Activated CD8-positive, alpha-beta memory T cell treated with anti-CD3 and anti-CD28 coated beads, Interleukin-2, amount 10 ng/mL, durations not matched to agents 7 days and 5 days (primary cell): ENCODE results near the gene KRT3. TPM values are rescaled to one million over a fixed set of nuclear protein-coding genes. Genes with fewer than 3 reads are reported as not detected.

Source experiments
- ATAC-seq: fragments of 150-1000 bp; cut with Tn5 transposase; one replicate; pipeline ENCODE4 v1.10.0; 2021; ENCODE audit warnings: moderate library complexity
- CTCF ChIA-PET: fragments of 350-600 bp; sonication (Branson Sonifier 250); formaldehyde crosslinking; loops from one replicate; lab custom pipeline; 2021; ENCODE audit warnings: antibody characterized with exemption; lab: Charles Lee
- DNase-seq: peaks from one replicate; pipeline ENCODE4 v3.0.0-alpha.2; 2020
- H3K27ac Mint-ChIP-seq: one replicate; pipeline ENCODE4 v1.8.0; 2021; ENCODE audit warnings: mild to moderate bottlenecking, mixed read lengths
- H3K27me3 Mint-ChIP-seq: one replicate; pipeline ENCODE4 v1.8.0; 2021; ENCODE audit warnings: mixed read lengths
- H3K36me3 Mint-ChIP-seq: one replicate; pipeline ENCODE4 v1.8.0; 2021; ENCODE audit warnings: mild to moderate bottlenecking, mixed read lengths
- H3K4me1 Mint-ChIP-seq: one replicate; pipeline ENCODE4 v1.8.0; 2021; ENCODE audit warnings: mixed read lengths
- H3K4me3 Mint-ChIP-seq: one replicate; pipeline ENCODE4 v1.8.0; 2021; ENCODE audit warnings: mild to moderate bottlenecking, moderate library complexity, mixed read lengths
- H3K9me3 Mint-ChIP-seq: one replicate; pipeline ENCODE4 v1.8.0; 2022; ENCODE audit warnings: low read depth, mixed read lengths
- total RNA-seq, 2 experiments: library from RNA; stranded (reverse); gene quantifications; one replicate each; pipeline ENCODE4 v1.2.3, GENCODE V29; 2021

Gene KRT3
- total RNA-seq, 2 experiments from 2014 or later, result not detected

DNA sequence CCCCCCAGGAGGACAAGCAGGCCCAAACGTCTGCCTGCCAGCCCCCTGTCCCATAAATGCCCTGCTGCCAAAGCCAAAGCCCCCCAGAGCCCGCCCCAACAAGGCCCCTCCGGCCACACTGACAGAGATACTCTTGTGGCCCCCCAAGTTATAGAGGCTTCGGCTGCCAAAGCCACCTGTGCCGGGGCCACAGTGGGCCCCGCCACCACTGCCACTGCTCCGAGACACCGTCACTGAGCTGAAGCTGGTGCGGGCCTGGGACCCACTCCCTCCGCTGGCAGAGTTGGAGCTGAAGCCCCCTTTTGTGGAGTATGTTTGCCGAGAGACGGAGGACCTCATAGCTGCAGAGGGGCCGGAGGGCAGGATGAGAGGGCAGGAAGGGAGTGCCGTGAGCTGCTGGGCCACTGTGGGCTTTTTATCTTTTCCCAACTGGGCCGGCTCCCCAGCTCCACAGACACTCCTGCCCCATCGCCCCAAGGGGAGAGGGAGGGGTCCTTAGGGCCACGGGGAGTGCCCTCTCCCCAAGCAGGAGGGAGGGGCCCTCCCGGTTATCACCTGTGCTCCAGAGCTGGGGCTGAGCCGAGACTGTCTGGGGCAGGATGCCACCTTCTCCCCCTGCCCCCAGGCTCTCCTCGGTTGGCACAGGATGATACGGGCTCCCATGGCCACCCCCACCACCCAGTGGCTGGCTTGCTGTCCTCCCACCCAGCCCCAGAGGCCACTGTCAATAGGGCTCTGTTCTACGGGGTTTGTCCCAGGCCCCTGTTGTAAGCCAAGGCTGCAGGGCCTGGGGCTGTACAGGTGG, 38.2 kb upstream of the KRT3 start, which contains the start of gene KRT79:
Gene KRT79, minus strand, starts transcription at position 390 of the 805 bp plus-strand sequence. Its CDS starts 51 bp downstream, at position 339.
- no peak within 1 kb of the TSS for H3K27ac Mint-ChIP-seq
- DNase-seq, result no peak
- H3K36me3 Mint-ChIP-seq, result no peaks in the 10 kb centered on the region
- H3K9me3 Mint-ChIP-seq, result no peaks in the 10 kb centered on the region
- H3K4me1 Mint-ChIP-seq, result peaks cover 27% of the 10 kb centered on the region
- H3K4me3 Mint-ChIP-seq, result no peak within 1 kb of the TSS
- CTCF ChIA-PET, result interaction anchor here (1.5 kb wide), 1 partner anchor 31 kb away, joined by 3 read pairs; no protein-coding TSS in a partner anchor
- no peak for ATAC-seq
- peaks cover 9% of the 10 kb centered on the region for H3K27me3 Mint-ChIP-seq

DNA sequence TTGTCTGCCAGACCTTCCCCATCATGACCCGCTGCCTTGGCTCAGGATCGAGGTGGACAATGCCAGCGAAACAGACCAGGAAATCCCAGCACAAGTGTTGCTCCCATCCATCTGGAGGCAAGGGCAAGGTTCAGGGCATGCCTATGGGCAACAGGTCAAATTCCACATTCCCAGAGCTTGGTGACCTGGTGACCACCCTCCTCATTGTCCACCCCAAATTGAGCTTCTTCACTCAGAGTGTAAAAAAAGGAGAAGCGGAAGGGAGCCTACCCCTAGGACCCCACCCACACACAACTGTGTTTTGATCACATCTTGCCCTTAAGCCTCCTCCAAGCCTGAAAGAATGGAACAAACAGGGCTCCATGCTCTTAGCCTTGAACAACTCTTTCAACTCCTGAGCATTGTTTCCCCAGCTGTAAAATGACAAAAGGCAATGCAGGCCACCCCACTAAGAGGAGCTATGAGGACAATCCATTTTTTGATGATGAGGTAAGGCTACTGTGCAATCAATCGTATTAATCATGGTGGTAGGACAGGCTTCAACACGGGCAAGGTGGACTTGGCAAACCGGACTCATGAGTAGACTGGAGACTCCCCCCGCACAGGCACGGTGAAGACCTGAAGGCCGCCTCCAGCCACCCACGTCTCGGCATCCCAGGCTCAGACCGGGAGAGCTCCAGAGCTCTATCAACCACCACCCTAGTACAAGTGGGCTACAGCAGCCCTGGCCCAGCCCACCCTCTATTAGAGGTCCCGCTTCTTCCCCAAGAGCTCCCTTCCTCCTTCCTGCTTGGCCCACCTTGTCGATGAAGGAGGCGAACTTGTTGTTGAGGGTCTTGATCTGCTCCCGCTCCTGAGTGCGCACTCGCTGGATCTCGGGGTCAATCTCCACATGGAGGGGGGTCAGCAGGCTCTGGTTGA, 37.3 kb upstream of the KRT3 start:
- ATAC-seq (no peak), DNase-seq (no peak)
- H3K27ac Mint-ChIP-seq, result no peak overlapping the region
- no peaks in the 10 kb centered on the region for H3K36me3 Mint-ChIP-seq
- no peaks in the 10 kb centered on the region for H3K9me3 Mint-ChIP-seq
- peaks cover 24% of the 10 kb centered on the region for H3K4me1 Mint-ChIP-seq
- CTCF ChIA-PET, result interaction anchor here (0.8 to 1.2 kb wide), 2 partner anchors 33 to 47 kb away, joined by 3 read pairs; no protein-coding TSS in a partner anchor
- H3K4me3 Mint-ChIP-seq, result no peak overlapping the region
- peaks cover 7% of the 10 kb centered on the region for H3K27me3 Mint-ChIP-seq

DNA sequence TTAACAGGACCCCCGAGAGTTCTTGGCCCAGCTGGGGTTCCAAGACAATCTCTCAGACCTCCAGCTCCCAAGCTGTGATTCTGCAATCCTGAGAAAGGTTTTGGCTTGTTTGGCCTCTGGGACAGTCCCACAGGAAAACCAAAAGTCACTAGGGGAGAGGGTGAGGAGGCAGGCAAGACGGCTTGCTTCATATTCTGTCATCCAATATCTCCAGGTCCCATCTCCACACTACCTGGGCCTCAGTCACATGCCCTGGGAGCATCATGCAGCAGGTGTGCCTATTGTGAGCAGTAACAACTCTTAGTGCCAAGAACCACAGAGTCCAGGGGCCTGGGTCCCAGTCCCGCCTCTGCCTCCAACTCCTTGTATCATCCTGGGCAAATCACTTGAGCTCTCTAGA, 36.5 kb upstream of the KRT3 start:
- CTCF ChIA-PET, result interaction anchor here (0.8 to 1.2 kb wide), 2 partner anchors 33 to 48 kb away, joined by 3 read pairs; no protein-coding TSS in a partner anchor
- Mint-ChIP-seq H3K4me3 (no peak overlapping the region), H3K9me3 (no peaks in the 10 kb centered on the region), H3K4me1 (peaks cover 23% of the 10 kb centered on the region), H3K36me3 (no peaks in the 10 kb centered on the region), H3K27ac (no peak overlapping the region), H3K27me3 (peaks cover 4% of the 10 kb centered on the region)
- no peak for DNase-seq
- no peak for ATAC-seq

DNA sequence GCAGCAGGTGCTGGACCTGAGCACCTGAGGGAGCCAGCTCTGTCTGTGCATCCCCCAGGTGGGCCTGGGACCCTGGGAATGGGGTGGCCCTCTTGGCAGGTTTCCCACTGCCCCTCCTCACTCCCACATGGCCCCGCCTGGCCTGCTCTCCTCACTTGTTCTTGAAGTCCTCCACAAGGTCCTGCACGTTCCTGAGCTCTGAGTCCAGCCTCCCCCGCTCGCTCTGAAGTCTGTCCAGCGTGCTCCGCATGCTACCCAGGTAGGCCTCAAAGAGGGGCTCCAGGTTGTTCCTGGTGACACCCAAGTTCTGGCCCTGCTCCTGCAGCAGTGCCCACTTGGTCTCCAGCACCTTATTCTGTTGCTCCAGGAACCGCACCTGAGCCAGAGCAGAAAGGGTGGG, 35.3 kb upstream of the KRT3 start:
- Mint-ChIP-seq H3K27me3 (peaks cover 4% of the 10 kb centered on the region), H3K9me3 (no peaks in the 10 kb centered on the region), H3K27ac (no peak overlapping the region), H3K4me1 (peaks cover 11% of the 10 kb centered on the region), H3K4me3 (no peak overlapping the region), H3K36me3 (no peaks in the 10 kb centered on the region)
- CTCF ChIA-PET, result interaction anchor here (1.4 kb wide), 1 partner anchor 49 kb away, joined by 5 read pairs; no protein-coding TSS in a partner anchor
- DNase-seq (no peak), ATAC-seq (no peak)

DNA sequence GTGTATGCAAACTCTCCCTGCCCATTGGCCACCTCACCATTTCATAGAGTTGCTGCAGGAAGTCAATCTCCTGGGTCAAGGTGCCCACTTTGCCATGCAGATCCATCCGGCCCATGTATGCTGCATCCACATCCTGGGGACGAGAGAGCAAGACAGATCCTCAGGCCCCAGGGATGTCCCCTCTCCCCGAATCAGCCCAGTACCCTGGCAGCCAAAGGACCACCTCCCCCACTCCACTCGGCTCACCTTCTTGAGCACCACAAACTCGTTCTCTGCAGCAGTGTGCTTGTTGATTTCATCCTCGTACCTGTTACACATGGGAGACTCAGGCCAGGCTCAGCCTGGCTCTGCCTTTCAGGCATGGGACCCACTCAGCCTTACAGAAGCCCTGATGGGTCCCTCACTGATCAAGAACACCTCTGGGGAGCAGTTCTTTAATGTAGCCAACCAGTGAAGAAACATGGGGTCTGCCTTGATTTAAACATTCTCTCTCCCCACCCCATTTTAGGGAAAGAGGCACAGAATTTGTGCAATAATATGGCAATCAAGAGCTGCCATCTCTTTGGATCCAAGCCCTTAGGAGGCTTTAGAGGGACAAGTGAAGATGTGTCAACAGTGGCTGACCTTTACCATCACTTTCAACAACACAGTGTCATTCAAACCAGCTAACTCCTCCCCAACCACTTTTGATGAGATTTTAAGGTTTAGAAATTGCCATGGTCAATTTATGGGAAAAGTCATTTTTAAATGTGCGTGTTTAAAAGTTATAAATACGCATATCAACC, 34.3 kb upstream of the KRT3 start:
- CTCF ChIA-PET, result interaction anchor here (1.4 kb wide), 1 partner anchor 50 kb away, joined by 5 read pairs; no protein-coding TSS in a partner anchor
- Mint-ChIP-seq H3K4me1 (no peaks in the 10 kb centered on the region), H3K9me3 (no peaks in the 10 kb centered on the region), H3K4me3 (no peak overlapping the region), H3K27ac (no peak overlapping the region), H3K36me3 (no peaks in the 10 kb centered on the region), H3K27me3 (peaks cover 4% of the 10 kb centered on the region)
- DNase-seq (no peak), ATAC-seq (no peak)

DNA sequence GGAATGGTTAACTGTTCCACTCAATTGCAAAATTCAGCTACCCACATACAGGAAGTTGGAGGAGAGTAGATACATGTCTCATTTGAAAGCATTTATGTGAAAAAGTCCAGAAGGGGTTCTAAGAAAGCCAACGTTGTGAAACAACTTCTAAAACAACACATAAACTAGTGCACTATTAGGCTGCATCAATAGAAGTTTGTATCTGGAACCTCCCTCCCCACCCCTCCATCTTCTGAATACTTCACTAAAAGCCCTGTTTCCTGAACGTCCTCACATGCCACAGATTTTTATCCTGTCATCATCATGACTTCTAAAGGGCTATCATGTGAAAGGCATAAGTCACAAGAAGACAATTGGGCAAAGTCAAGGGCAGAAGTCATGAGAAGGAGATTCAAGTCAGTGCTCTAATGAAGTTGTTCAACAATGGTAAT, 32.7 kb upstream of the KRT3 start:
- CTCF ChIA-PET, result no interaction called here
- H3K4me3 Mint-ChIP-seq, result no peak overlapping the region
- no peaks in the 10 kb centered on the region for H3K9me3 Mint-ChIP-seq
- DNase-seq (no peak), ATAC-seq (no peak)
- H3K27ac Mint-ChIP-seq, result no peak overlapping the region
- H3K27me3 Mint-ChIP-seq, result peaks cover 4% of the 10 kb centered on the region
- H3K36me3 Mint-ChIP-seq, result no peaks in the 10 kb centered on the region
- H3K4me1 Mint-ChIP-seq, result no peaks in the 10 kb centered on the region

DNA sequence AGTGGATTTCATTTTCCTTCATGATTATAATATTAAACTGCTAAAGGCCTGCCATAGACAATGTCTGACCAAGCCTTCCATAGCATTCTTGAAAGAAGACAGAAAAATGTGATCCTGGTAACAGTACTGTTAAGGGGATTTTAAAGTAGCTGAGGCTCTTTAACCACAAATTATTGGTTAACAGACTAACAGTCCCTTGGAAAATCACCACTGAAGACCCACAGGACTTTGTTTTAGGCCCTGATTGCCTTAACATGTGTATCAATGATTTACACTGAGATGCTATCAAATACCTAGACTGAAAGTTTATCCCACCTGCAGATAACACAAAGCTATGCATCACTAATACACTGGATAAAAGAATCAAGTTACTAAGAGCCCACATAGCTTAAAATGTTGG, 32.2 kb upstream of the KRT3 start:
- CTCF ChIA-PET, result no interaction called here
- peaks cover 4% of the 10 kb centered on the region for H3K27me3 Mint-ChIP-seq
- ATAC-seq (no peak), DNase-seq (no peak)
- no peak overlapping the region for H3K4me3 Mint-ChIP-seq
- H3K9me3 Mint-ChIP-seq, result no peaks in the 10 kb centered on the region
- no peak overlapping the region for H3K27ac Mint-ChIP-seq
- H3K36me3 Mint-ChIP-seq, result no peaks in the 10 kb centered on the region
- H3K4me1 Mint-ChIP-seq, result no peaks in the 10 kb centered on the region

DNA sequence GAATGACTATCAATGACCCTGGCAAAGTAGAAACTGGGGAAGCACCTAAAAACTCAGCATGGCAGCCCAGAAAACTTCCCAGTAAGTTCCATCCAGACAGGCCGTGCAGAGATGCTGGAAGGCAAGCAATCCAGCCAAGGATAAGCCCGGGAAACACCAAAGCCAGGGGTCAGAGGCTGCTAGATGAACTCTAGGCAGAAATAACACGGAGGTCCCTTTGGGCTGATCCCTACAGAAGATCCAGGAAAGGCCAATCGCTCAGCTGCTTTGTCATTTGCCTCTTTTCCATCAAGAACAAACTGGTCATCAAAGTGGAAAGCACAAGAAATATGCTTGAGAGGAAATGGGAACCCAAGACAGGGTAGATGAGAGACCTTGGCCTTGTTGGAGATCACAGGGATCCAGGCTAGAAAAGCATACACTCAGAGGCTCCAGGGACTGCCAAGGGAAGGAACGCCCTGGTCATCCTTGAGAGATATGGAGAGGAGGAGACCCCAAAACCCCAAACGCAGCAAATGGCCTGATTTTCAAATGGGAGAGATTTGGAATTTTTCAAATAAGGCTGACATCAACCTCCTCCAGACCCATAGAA, 31.7 kb upstream of the KRT3 start:
- Mint-ChIP-seq H3K9me3 (no peaks in the 10 kb centered on the region), H3K27ac (no peak overlapping the region), H3K27me3 (peaks cover 4% of the 10 kb centered on the region), H3K4me1 (no peaks in the 10 kb centered on the region), H3K36me3 (no peaks in the 10 kb centered on the region), H3K4me3 (no peak overlapping the region)
- DNase-seq (no peak), ATAC-seq (no peak)
- CTCF ChIA-PET, result no interaction called here

DNA sequence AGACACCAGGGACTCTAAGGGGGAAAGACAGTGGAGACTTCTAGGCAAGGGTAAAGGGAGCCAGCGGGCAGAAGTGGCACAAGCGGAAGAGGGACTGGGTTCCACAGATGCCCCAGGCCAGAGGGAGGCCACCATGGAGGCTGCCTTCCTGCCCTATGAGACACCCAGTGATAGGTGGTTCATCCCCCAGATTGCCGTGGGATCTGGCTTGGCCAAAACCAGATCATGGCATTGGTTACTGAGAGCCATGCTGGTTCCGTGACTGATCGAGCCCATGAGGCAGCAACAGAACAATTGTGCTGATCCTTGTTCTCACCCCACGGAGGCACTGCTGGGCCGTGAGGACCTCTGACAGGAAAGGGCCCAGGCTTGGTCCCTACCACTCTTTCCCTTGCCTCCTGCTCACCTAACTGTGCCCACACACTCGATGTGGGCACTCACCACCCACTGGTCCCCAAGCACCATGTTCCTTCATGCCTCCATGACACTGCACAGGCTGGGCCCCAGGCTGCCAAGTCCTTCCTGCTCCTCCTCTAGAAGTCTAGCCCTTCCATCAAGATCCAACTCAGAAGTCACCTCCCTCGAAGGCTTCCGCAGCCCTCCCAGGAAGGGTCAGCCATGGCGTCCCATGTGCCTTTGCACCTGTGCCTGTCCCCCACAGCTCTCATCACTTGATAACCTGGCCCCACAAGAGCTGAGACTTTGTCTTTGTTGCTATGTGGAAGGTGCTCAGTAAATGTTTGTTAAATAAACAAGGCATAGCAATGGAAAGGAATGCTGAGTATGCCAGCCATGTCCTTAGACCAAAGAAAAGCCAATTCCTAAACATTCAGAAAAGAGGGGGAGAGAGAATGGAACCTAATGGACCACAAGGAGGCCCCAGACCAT, 30.9 kb upstream of the KRT3 start:
- no peak overlapping the region for H3K4me3 Mint-ChIP-seq
- CTCF ChIA-PET, result no interaction called here
- peaks cover 4% of the 10 kb centered on the region for H3K27me3 Mint-ChIP-seq
- H3K36me3 Mint-ChIP-seq, result no peaks in the 10 kb centered on the region
- H3K4me1 Mint-ChIP-seq, result no peaks in the 10 kb centered on the region
- ATAC-seq, result no peak
- no peak for DNase-seq
- H3K9me3 Mint-ChIP-seq, result no peaks in the 10 kb centered on the region
- no peak overlapping the region for H3K27ac Mint-ChIP-seq

DNA sequence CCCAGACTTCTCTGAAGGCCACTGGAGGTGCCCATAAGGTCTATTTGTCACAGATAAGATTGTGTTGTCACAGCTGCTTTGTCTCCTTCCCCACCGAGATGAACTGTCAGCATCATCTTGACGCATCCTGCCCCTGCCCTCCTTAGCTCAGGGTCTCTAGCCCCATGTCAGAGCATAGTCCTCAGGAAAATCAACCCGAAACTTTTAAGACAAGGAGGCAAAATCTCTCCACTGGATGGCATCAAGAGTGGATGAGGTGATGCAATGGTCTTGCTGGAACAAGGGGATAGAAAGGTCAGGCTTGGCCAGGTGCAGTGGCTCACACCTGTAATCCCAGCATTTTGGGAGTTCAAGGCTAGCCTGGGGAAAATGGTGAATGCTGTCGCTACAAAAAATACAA, 30.0 kb upstream of the KRT3 start:
- no peaks in the 10 kb centered on the region for H3K36me3 Mint-ChIP-seq
- no peaks in the 10 kb centered on the region for H3K4me1 Mint-ChIP-seq
- no peaks in the 10 kb centered on the region for H3K9me3 Mint-ChIP-seq
- H3K4me3 Mint-ChIP-seq, result no peak overlapping the region
- peaks cover 4% of the 10 kb centered on the region for H3K27me3 Mint-ChIP-seq
- ATAC-seq (no peak), DNase-seq (no peak)
- no peak overlapping the region for H3K27ac Mint-ChIP-seq
- CTCF ChIA-PET, result interaction anchor here (0.5 kb wide), 1 partner anchor 682 kb away, joined by 4 read pairs; no protein-coding TSS in a partner anchor

DNA sequence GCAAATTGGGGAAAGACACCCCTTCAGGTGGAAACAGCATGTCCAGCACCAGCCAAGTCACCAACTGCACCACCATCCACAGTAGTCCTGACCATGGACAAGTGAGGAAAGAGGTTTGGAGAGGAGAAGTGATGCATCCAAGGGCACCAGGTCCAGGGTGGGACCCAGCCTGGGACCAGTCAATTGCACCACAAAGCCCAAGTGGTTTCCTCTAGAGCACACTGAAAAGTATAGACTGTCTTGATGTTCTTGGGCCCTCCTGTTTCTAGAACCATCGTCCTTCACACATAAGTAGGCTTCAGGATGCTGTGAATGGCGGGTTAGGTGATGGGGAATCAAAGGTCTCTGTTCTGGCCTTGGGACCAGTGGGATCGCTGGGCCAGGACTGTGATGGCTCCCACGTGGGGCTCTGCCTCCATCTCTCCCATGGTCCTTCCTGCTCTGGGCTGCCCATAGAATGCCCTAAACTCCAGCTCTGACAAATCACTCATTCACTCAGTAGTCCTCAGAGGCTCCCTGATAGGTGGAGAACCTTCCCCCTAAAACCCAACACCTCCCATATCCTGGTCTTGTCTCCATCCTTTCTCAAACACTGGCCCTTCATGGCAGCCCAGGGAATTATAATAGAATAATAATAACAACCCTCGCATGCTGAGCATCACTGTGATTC, 29.0 kb upstream of the KRT3 start:
- H3K27ac Mint-ChIP-seq, result no peak overlapping the region
- H3K4me1 Mint-ChIP-seq, result no peaks in the 10 kb centered on the region
- ATAC-seq, result no peak
- DNase-seq, result no peak
- H3K36me3 Mint-ChIP-seq, result no peaks in the 10 kb centered on the region
- no peak overlapping the region for H3K4me3 Mint-ChIP-seq
- H3K27me3 Mint-ChIP-seq, result peaks cover 7% of the 10 kb centered on the region
- CTCF ChIA-PET, result no interaction called here
- no peaks in the 10 kb centered on the region for H3K9me3 Mint-ChIP-seq
